GM18873 (cell line): ENCODE data around the gene TMEM184C.

Source experiments
- ATAC-seq: cut with Tn5 transposase; IDR thresholded peaks from one replicate; pipeline ENCODE4 v1.9.1; 2021; ENCODE audit warnings: mild to moderate bottlenecking, moderate library complexity, moderate number of reproducible peaks; ENCODE audit not compliant: unreplicated experiment, low FRiP score

TMEM184C gene

GRCh38 chr4:147617173-147617840 is at the start of gene TMEM184C:
TMEM184C (plus strand) TSS chr4:147617397; CDS start chr4:147617957, 560 bp downstream.
- ATAC-seq = peak; percentile 100

- no peak for ATAC-seq
Observed at GRCh38 chr4:147570616-147571015, 46.6 kb upstream of the TMEM184C start.

- ATAC-seq = no peak
Observed at GRCh38 chr4:147571036-147571770, 46.0 kb upstream of the TMEM184C start.

DNA sequence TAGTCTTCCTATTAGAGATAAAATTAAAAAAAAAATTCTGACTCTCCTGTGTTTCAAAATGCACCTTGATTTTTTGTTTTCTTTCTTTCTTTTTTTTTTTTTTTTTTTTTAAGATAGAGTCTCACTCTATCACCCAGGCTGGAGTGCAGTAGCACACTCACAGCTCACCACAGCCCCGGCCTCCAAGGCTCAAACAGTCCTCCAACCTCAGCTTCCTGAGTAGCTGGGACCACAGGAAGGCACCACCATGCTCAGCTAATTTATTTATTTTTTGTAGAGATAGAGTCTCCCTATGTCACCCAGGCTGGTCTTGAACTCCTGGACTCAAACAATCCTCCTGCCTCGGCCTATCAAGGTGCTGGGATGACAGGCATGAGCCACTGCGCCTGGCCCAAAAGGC is 41.1 kb upstream of the TMEM184C start:
- no peak for ATAC-seq

GRCh38 chr4:147578051-147578476 is 39.1 kb upstream of the TMEM184C start:
- ATAC-seq = no peak

DNA sequence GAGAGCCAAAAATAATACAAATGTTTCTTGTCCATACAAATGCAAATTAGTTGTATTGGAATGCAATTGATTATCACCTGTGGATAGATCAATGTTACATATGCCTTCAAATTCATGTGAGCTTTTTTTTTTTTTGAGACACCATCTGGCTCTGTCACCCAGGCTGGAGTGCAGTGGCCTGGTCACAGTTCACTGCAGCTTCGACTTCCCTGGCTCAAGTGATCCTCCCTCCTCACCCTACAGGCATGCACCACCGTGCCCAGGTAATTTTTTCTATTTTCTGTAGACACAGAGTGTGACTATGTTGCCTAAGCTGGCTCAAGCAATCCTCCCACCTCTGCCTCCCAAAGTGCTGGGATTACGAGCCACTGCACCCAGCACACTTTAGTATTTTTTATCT is 38.6 kb upstream of the TMEM184C start:
- ATAC-seq = no peak

DNA sequence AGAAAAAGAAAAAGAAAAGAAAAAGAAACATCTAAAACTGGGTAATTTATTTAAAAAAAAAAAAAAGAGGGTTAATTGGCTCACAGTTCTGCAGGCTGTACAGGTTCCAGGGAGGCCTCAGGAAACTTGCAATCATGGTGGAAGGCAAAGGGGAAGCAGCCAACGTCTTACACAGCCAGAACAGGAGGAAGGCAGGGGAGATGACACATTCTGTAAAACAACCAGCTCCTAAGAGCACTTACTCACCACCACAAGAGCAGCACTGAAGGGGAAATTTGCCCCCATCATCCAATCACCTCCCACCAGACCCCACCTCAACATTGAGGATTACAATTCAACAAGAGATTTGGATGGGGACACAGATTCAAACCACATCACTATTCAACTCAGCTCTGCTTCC is 36.8 kb upstream of the TMEM184C start:
- ATAC-seq = no peak

DNA sequence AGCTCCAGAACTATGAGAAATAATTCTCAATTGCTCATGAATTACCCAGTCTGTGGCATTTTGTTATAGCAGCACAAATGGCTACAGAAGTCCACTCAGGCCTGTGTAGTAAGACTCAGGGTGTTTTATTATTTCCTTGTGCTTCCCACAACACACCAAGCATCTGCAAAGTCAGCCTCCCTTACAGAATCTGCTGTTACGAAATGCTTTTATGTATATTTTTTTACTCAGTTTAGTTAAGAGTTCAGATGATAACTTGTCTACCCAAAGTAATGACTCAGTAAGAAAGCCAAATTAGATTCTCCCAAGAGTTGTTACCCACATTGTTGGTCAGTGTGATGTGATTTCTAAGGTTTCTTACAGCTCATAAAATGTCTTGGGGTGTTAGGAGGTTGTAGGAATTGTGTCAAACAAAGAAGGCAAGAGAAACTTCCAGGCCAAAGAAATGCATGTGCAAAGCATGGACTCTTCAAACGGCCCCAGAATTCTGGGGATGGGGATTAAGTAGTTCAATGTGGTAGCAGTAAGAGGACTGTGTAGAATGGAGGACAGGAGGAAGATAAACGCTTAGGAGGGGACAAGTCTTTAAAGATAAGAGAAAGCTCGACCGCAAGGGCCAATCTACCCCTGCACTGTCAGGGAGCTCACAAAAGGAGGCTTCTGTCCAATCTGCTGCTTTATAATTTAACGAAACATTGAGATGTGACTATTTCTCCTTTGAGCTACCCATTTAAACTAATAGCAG is 35.4 kb upstream of the TMEM184C start:
- ATAC-seq = no peak

DNA sequence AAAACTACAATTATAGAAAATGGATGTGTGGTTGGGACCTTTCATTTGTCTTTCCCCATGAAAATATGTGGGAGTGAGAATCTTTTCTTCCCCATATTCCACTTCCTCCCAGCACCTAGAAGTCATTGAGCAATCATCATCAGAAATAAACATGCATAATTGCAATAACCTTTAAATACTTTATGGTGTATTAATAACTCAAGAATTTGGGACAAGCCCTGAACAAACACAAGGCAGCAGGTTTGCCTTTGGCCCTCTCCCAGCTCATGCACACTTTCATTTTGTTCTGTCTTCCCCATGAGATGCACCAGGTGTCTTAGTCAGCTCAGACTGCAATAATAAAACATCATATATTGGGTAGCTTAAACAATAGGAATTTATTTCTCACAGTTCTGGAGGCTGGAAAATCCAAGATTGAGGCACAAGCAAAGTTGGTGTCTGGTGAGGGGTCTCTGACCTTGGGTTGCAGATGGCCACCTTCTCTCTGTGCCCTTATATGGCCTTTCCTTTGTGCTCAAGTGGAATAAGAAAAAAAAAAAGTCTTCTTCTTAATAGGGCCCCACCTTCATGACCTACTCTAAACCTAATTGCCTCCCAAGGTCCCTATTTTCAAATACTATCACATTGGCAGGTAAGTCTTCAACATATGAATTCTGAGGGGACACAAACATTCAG is 34.7 kb upstream of the TMEM184C start:
- no peak for ATAC-seq

DNA sequence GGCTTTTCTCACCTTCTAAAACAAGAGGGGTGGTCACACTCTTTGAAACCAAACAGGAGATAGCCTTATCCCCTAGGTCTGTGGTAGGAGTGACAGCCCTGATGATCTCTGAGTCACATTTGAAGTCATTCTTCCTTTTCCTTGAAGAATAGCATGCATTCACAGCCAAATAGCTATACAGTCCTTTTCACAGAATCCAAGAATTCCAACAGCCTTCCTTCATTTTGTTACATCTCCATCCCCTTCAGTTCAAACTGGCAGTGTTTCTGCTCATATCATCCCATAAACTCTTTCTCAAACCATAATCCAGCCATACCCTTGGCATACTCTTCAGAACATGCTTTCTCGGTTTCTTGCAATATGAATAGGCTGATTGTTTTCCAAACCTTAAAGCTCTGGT is 33.3 kb upstream of the TMEM184C start:
- ATAC-seq = no peak

DNA sequence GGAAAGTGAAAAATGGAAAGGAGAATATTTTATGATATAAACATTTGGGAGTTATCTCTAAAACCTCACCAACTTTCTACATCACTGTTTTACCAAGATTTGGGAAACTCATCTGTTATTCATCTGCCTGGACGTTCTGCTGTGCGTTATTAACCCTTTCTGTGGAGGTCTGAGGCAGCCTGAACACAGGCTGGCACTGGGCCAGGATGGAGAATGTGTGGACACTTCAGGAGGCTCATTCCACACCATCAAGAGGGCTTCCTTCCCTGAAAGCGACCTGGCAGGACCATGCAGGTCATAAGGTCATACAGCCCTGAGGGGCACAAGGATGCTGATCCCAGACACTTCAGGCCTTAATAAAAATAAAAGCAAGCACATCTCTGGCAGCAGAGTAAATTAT is 31.2 kb upstream of the TMEM184C start:
- ATAC-seq = no peak

DNA sequence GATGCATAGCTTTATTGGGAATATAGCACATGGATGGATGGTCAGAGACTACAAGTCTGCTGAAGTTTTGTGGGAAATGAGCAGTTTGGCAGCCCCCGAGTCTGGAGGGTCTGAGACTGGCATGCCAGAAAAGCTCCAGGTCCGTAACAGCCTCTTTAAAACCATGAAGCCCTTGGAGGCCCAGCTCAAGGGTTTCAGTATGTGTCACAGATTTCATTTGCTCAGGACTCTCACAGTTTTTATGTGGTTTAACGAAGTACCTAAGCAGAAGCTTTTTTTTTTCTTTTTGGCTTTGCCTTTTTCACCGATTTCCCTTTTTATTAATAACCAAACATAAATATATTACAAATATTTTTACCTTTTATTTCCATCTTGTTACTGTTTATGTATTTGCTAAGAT is 30.6 kb upstream of the TMEM184C start:
- peak; percentile 71 for ATAC-seq

- no peak for ATAC-seq
Observed at GRCh38 chr4:147587041-147587440, 30.2 kb upstream of the TMEM184C start.

DNA sequence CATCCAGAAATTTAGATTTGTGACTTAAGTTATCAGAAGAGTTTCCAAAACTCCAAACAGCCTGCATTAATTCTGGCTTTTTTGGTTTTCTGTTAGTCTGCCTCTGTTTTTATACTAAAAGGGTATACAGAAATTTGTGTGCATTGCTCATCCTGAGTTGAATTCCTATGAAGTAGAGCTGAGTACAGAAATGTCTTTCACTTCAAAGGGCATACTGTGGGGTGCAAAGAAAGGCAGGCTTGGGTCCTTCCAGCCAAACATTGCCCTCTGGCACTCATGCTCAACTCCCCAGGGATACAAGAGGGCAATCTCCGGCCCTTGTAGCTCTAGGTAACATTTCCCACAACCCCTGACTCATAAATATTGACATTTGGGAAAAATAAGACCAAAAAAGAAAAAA is 27.6 kb upstream of the TMEM184C start:
- no peak for ATAC-seq

- no peak for ATAC-seq
Observed at GRCh38 chr4:147590249-147590920, 26.8 kb upstream of the TMEM184C start.

- ATAC-seq = no peak
Observed at GRCh38 chr4:147591106-147591505, 26.1 kb upstream of the TMEM184C start.

DNA sequence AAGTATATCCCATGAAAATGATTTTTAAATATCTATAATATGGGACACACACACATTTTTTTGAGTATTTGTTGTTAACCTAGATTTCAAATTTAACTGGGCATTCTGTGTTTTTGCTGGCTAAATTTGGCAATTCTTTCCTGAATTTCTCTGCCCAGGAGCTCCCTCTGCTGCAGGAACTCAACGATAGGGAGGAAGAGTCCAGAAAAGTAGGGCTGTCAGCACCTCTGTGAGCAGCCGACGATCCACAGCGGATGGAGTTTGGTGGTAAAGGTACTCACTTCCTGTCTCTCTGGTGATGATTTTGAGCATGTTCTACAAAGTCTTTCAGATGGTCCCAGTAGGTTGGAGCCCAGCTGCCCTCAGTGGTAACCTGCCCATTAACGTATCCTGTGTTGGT is 23.1 kb upstream of the TMEM184C start:
- ATAC-seq = no peak

GRCh38 chr4:147594578-147594977 is 22.6 kb upstream of the TMEM184C start:
- no peak for ATAC-seq

DNA sequence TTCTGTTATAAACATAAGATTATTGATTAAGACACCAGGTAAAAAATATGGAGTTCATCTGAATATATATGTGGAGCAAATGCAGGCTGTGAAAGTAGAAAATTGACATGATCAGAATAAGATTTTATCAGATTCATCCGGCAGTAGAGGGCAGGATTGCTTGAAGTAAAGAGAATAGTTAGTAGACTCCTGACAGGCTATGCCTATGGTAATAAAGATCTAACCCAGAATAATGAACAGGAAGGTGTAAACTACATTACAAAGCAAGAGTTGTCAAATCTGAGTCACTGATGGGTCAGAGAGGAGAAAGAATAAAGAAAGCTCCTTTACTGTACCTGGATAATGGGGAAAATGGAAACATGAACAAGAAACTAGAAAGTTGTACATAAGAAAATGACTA is 20.8 kb upstream of the TMEM184C start:
- ATAC-seq = no peak

- no peak for ATAC-seq
Observed at GRCh38 chr4:147596981-147597380, 20.2 kb upstream of the TMEM184C start.
